ENCODE measurements around the gene DPP6. TPM values are rescaled to one million over a fixed set of nuclear protein-coding genes. Genes with fewer than 3 reads are reported as not detected.

The DPP6 gene
- total and polyA plus RNA-seq, 2 experiments from 2014 or later: 0.20 to 0.44 TPM

DNA sequence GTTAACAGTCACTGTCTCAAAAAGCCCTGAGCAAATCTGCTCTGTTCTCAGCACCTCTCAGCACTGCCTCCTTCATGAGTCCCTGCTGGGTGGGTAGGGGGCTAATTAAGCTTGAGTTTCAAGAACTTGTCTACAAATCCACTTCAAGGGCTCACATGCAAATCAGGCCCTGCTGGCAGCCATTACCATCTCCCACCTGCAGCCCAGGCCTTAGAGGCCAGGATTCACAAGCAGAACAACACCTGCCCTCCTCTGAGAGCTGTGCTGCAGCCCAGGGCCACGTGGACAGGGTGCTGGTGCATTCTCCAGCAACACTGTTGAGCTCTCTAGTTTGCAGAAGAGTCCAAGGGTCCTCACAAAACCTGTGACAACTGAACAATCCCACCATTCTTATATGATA lies 119.2 kb downstream of the DPP6 start:
- no peaks in the 10 kb centered on the region for H3K36me3 ChIP-seq (replicated peaks; ENCODE audit: insufficient read depth, low read depth)
- no peaks in the 10 kb centered on the region for H3K27me3 ChIP-seq
- no peaks in the 10 kb centered on the region for H3K79me2 ChIP-seq
- no peaks in the 10 kb centered on the region for H3K4me1 ChIP-seq (ENCODE audit: insufficient read depth)
- no peak for DNase-seq (ENCODE audit: low spot score)
- 7% methylated on average over 1 of the region's 1 CpG for WGBS (ENCODE audit: low lambda C conversion rate, missing lambda C conversion rate)
- TF ChIP-seq EZH2phosphoT487 (IDR thresholded peaks at IDR 0.05; ENCODE audit: low read depth, severe bottlenecking, unreplicated experiment) (no peak), EZH2 (IDR thresholded peaks at IDR 0.05; ENCODE audit: borderline replicate concordance) (no peak)
- TF ChIP-seq, protein P1, sequence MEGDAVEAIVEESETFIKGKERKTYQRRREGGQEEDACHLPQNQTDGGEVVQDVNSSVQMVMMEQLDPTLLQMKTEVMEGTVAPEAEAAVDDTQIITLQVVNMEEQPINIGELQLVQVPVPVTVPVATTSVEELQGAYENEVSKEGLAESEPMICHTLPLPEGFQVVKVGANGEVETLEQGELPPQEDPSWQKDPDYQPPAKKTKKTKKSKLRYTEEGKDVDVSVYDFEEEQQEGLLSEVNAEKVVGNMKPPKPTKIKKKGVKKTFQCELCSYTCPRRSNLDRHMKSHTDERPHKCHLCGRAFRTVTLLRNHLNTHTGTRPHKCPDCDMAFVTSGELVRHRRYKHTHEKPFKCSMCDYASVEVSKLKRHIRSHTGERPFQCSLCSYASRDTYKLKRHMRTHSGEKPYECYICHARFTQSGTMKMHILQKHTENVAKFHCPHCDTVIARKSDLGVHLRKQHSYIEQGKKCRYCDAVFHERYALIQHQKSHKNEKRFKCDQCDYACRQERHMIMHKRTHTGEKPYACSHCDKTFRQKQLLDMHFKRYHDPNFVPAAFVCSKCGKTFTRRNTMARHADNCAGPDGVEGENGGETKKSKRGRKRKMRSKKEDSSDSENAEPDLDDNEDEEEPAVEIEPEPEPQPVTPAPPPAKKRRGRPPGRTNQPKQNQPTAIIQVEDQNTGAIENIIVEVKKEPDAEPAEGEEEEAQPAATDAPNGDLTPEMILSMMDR (IDR thresholded peaks at IDR 0.05; ENCODE audit: poor library complexity): no peak
- no peak overlapping the region for H3K27ac ChIP-seq
- no peaks in the 10 kb centered on the region for H3K9me2 ChIP-seq (replicated peaks; ENCODE audit: insufficient read depth)
- no peak overlapping the region for H2AFZ ChIP-seq
- H3K4me2 ChIP-seq: no peak overlapping the region
- no peaks in the 10 kb centered on the region for H4K20me1 ChIP-seq (ENCODE audit: insufficient read depth, poor library complexity, severe bottlenecking)
- no peak overlapping the region for H3K4me3 ChIP-seq
- no peaks in the 10 kb centered on the region for H3K9me3 ChIP-seq (ENCODE audit: low read depth)

DNA sequence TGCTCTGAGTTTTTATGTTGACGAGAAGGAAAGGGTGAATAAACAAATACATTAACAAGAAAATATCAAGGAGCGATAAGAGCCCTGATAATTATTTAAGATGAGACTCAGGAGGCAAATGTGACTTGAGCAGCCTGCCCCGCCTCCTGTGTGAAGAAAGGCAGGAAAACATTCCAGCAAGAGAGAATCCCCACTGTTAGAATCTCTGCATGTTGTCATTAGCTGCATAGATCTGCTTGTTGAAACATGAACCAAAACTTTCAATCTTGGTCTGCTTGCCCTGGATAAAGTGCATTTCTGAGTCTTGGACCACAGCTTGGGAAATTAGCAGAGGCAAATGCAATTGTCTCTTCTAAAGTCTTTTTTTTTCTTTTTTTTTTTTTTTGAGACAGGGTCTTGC lies 120.0 kb downstream of the DPP6 start:
- H3K27ac ChIP-seq: no peak overlapping the region
- no peaks in the 10 kb centered on the region for H3K36me3 ChIP-seq (replicated peaks; ENCODE audit: insufficient read depth, low read depth)
- no peaks in the 10 kb centered on the region for H3K4me1 ChIP-seq (ENCODE audit: insufficient read depth)
- H3K27me3 ChIP-seq: no peaks in the 10 kb centered on the region
- H3K9me2 ChIP-seq (replicated peaks; ENCODE audit: insufficient read depth): no peaks in the 10 kb centered on the region
- no peak overlapping the region for H3K4me3 ChIP-seq
- no peaks in the 10 kb centered on the region for H4K20me1 ChIP-seq (ENCODE audit: insufficient read depth, poor library complexity, severe bottlenecking)
- WGBS (ENCODE audit: low lambda C conversion rate, missing lambda C conversion rate): 65% methylated on average over 3 of the region's 3 CpGs
- no peaks in the 10 kb centered on the region for H3K9me3 ChIP-seq (ENCODE audit: low read depth)
- no peak overlapping the region for H3K4me2 ChIP-seq
- no peak overlapping the region for H2AFZ ChIP-seq
- TF ChIP-seq EZH2 (IDR thresholded peaks at IDR 0.05; ENCODE audit: borderline replicate concordance) (no peak), EZH2phosphoT487 (IDR thresholded peaks at IDR 0.05; ENCODE audit: low read depth, severe bottlenecking, unreplicated experiment) (no peak)
- TF ChIP-seq, protein P1 (IDR thresholded peaks at IDR 0.05; ENCODE audit: poor library complexity): no peak
- no peaks in the 10 kb centered on the region for H3K79me2 ChIP-seq
- DNase-seq (ENCODE audit: low spot score): no peak

DNA sequence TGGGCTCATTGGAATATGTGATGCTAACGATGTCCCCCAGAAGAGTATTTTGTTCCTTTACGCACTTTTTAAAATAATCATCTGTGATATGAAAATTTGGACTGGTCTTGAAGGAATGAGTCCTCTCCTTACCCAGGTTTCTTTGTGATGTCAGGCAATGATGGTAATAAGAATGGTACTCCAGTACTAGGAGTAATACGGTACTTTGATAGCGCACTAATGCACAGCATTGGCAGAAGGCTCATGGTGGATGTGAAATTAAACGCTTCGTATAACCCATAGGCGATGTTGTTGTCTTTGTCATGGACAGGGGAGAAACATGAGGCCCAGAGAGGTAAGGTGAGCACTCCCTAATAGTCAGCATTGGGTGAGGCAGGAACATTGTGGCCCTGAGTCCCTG lies 125.4 kb downstream of the DPP6 start:
- TF ChIP-seq EZH2 (IDR thresholded peaks at IDR 0.05; ENCODE audit: borderline replicate concordance) (no peak), EZH2phosphoT487 (IDR thresholded peaks at IDR 0.05; ENCODE audit: low read depth, severe bottlenecking, unreplicated experiment) (no peak)
- TF ChIP-seq, protein P1 (IDR thresholded peaks at IDR 0.05; ENCODE audit: poor library complexity): no peak
- Histone ChIP-seq H3K27ac (no peak overlapping the region), H3K9me2 (replicated peaks; ENCODE audit: insufficient read depth) (no peaks in the 10 kb centered on the region), H3K4me3 (no peak overlapping the region), H3K79me2 (no peaks in the 10 kb centered on the region), H3K36me3 (replicated peaks; ENCODE audit: insufficient read depth, low read depth) (no peaks in the 10 kb centered on the region), H2AFZ (no peak overlapping the region), H3K4me2 (no peak overlapping the region), H3K9me3 (ENCODE audit: low read depth) (no peaks in the 10 kb centered on the region), H3K4me1 (ENCODE audit: insufficient read depth) (no peaks in the 10 kb centered on the region), H3K27me3 (no peaks in the 10 kb centered on the region), H4K20me1 (ENCODE audit: insufficient read depth, poor library complexity, severe bottlenecking) (no peaks in the 10 kb centered on the region)
- WGBS (ENCODE audit: low lambda C conversion rate, missing lambda C conversion rate): 92% methylated on average over 7 of the region's 7 CpGs
- DNase-seq (ENCODE audit: low spot score): no peak

DNA sequence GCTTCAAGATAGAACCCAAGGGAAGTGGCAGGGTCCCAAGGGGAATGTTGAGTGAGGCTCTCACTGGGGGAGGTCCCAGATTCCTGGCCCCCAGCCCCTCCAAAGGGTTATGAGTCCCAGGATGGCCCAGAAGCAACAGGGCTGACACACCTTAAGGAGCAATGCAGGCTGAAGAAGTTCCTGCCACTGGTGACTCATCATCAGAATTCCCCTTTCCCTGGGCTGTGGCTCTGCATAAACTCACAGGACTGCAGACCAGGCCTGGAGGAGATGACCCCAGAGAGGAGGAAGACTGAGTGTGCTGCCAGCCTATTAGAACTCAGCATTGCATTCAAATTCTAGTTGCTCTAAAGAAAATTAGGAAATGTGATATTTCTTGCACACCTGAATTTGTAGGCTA lies 126.7 kb downstream of the DPP6 start:
- peaks cover 12% of the 10 kb centered on the region for H3K27me3 ChIP-seq
- H4K20me1 ChIP-seq (ENCODE audit: insufficient read depth, poor library complexity, severe bottlenecking): no peaks in the 10 kb centered on the region
- peak; percentile 22 for DNase-seq (ENCODE audit: low spot score)
- no peak overlapping the region for H3K27ac ChIP-seq
- H3K36me3 ChIP-seq (replicated peaks; ENCODE audit: insufficient read depth, low read depth): no peaks in the 10 kb centered on the region
- no peak overlapping the region for H3K4me3 ChIP-seq
- no peak overlapping the region for H3K4me2 ChIP-seq
- no peaks in the 10 kb centered on the region for H3K79me2 ChIP-seq
- no peak overlapping the region for H2AFZ ChIP-seq
- no peaks in the 10 kb centered on the region for H3K4me1 ChIP-seq (ENCODE audit: insufficient read depth)
- H3K9me2 ChIP-seq (replicated peaks; ENCODE audit: insufficient read depth): no peaks in the 10 kb centered on the region
- H3K9me3 ChIP-seq (ENCODE audit: low read depth): no peaks in the 10 kb centered on the region
- TF ChIP-seq, protein P1 (IDR thresholded peaks at IDR 0.05; ENCODE audit: poor library complexity): no peak
- TF ChIP-seq EZH2 (IDR thresholded peaks at IDR 0.05; ENCODE audit: borderline replicate concordance) (no peak), EZH2phosphoT487 (IDR thresholded peaks at IDR 0.05; ENCODE audit: low read depth, severe bottlenecking, unreplicated experiment) (no peak)
